Activated naive CD4-positive, alpha-beta T cell (primary cell): Measurements from ENCODE around the gene AKAP7.

Source experiments
- DNase-seq, 4 experiments: peaks; one replicate each; lab custom pipeline; 2025; lab: John Stamatoyannopoulos, UW

The AKAP7 gene

DNA sequence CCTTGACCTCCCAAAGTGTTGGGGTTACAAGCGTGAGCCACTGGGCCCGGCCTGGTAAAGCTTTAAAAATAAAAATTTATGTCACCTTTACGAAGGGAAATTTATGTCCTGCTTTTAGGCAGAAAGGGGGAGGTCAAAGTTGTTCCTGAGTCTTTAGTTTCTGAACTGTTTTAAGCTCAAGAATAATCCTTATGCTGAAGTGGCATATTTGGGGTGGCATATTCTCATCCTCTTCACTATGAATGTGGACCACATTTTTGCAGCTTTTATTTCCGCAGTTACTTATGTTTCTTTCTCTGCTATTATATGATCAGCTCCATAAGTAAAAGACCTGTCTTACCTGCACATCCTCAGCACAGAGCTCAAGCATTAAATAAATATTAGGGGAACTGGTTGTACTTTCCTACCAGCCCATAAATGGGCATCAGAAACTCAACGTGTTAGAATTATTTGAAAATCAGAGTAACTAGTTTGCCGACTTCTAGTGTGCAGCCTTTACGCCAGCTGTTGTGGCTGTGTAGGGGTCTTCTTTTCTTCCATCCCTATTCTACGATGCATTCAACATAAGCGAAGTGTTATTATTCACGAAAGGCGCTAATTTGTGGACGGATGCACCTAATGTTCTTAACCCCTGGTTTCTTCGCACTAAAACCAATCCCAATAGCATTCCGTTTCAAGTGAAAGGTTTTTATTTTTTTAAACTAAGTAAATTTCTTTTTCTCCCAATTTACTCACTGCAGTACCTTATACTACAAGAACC, 867 bp upstream of the AKAP7 start:
- no peak for DNase-seq

DNA sequence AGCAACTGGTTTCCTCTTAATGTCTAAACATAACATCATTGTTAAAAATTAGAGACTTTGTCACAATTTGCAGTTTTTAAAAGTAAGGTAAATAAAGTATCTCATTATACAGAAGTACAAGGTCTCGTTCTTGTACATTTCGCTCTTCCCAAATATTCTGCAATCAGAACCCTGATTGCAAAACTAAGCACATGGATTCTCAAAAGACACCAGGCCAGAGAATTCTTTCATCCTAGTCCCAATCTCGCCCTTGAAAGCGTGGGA, 355 bp upstream of the AKAP7 start:
- DNase-seq, result no peak

DNA sequence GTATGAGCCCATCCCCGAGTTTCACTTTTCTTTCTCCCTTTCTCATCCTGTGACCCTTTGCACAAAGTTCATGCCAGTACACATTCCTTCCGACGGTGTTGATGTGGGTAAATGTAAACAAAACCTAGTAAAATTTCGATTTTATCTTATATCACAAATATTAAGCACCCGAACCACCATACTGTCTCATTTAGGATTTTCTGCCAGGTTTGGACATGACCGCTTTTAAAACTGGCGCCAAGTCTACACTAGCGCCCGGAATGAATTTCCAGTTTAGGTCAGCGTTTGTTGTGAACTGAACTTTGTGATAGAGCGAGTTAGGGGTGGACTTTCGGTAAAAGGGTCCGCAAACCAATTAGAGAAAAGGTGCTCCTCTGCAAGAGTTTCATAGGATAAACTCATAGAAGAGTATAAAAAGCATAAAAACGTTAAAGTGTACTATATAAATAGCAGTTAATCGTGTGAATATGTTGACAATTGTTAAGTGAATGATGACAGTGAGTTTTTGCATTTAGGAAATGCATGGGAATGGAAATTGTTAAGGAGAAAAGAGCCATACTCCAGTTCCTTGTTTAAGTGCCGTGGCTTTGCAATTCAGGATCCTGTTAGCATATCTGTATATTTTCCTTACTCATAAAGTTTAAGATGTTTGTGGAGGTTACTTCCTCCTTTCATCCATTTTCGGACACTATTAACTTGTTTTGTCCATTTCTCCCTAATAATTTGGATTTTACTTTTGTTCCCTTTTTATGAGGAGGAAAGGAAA, 937 bp downstream of the AKAP7 start:
- no peak for DNase-seq

DNA sequence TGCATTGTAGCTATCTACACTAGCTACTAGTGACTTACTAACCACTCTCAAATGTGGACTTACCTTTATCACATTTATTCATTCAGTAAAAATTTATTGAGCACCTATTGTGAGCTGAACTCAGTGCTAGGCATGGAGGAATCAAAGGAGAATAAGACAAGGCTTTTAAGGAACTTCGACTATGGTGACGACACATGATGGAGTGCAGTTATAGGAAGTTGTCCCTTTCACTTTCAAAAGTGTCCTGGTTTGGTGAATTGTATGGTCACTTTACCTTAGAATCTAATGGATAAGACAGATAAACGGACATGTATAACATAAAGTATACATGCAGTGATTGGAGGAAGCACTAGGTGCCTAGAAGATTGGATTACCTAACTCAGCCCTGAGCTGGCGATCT, 4.3 kb downstream of the AKAP7 start:
- DNase-seq, result no peak

DNA sequence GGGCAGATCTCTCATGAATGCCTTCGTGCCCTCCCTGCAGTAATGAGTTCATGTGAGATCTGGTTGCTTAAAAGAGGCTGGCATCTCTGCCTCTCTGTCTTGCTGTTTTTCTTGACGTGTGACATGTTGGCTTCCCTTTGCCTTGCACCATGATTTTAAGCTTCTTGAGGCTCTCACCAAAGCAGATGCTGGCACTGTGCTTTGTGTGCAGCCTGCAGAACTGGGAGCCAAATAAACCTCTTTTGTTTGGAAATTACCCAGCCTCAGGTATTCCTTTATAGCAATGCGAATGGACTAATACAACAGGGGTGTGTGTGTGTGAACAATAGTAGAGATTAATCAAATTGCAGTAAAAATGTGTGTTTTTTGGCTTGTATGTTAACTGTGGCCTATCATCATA, 8.1 kb downstream of the AKAP7 start:
- DNase-seq, result no peak

DNA sequence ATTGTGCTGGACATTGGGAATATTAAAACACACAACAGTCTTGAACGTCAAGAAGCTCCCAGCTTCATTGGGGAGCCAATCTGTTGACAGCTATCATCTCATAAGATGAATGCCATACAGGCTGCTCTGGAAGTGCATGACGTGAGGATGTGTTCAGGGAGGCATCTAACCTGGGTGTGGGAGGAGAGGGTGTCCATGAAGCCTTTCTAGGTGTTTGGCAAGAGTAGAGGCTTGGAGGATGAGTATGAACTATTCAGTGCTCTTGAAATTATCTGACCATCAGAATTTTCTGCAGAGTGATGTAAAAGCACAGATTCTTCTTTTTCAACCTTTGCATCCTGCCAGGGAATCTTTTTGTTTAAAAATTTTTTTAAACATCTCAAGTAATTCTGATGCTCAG, 11.6 kb downstream of the AKAP7 start:
- DNase-seq, result no peak

DNA sequence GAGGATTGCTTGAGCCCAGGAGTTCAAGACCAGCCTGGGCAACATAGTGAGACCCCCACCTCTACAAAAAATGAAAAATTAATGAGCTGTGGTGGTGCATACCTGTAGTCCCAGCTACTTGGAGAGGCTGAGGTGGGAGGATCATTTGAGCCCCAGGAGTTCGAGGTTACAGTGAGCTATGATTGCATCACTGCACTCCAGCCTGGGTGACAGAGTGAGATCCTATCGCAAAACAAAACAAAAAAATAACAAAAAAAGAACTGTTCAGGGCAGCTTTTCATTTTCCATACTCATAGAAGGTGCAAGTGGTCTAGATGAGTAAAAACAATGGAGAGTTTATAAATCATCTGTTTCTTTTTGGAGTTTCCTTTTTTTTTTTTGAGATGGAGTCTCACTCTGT, 21.1 kb downstream of the AKAP7 start:
- DNase-seq, result no peak

DNA sequence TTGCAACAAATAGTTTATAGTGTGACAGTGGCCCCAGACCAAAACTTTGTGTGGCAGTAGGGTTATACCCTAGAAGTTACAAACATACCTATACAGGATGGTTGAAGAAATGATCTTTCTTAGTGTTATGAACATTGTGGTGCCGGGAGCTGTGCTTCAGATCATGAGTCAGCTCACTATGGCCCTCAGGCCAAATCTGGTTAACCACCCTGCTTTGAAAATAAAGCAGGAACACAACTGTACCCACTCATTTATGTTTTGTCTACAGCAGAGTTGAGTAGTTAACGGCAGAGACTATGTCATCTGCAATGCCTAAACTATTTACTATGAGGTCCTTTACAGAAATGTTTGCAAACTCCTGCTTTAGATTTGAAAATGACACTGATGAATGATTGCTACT, 24.3 kb downstream of the AKAP7 start:
- DNase-seq, result no peak

DNA sequence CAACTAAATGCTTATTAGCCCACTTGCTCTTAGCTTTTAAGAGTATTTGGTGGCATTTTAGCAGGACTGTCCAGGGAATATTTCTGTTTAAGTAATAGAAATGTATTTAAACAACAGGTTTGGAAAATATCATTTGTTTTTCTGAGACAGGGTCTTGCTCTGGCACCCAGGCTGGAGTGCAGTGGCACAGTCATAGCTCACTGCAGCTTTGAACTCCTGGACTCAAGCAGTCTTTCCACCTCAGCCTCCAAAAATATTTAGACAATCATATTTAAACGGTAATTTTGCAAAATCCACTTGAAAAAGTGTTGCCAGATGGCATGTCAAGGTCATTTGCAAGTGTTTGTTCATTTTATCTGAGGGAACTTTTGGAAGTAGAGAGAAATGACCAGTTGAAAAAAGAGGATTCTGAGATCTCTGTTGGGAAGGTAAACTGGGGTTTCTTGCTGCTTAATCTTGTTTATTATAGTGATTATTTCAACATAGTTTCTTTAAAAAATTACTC, 25.0 kb downstream of the AKAP7 start:
- no peak for DNase-seq

DNA sequence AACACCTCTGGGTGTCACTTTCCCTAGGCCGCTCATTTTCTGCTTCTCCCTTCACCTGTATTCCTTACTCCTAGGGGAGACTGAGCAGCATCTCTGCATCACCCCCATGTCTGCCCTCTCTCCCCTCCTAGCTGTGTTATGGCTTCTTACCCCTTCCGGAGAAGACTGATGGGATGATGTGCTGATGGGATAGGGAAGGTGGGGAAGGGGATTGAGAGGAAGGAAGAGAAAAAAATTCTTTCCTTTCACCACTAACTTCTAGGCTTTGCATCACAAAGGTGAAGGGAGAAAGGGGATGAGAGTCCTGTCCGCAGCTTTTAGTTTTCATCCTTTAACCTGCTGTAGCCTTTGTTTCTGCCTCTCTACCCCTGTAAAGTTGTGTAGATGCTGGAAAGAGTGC, 26.7 kb downstream of the AKAP7 start:
- DNase-seq, result no peak

DNA sequence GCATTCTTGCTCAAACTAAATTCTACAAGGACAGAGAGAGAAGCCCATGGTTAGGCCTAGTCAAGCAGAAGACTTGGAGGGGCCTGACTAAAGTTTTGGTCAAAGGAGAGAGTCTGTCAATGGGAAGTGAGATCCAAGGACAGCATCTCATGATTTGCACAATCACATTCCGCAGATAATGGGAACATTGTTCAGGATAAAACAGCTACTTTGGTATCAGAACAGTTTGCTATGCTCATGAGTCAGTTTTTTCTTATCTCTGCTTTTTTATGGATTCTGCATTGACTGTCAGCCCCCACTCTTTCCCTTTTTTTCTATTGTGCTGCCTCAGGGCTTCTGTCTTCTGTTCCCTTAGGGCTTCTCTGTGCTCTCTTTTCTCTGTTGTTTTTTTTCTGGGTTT, 28.6 kb downstream of the AKAP7 start:
- no peak for DNase-seq

DNA sequence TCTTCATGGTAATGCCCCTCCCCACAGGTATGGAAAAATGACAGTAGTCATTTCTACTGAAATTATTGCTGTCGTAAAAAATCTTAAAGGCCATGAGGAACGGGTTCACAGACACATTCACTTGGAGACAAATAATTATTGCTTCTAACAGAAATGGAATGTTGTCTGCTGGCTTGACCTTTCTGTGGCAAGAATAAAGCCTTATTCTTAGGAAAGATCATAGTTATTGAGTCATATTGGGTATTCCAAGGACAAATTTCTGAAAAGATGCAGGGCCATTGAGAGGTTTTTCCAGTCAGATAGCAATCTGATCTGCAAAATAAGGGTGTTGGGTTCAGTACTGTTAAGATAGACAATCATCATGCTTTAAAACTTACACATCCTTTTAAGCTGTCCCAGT, 29.2 kb downstream of the AKAP7 start:
- no peak for DNase-seq

DNA sequence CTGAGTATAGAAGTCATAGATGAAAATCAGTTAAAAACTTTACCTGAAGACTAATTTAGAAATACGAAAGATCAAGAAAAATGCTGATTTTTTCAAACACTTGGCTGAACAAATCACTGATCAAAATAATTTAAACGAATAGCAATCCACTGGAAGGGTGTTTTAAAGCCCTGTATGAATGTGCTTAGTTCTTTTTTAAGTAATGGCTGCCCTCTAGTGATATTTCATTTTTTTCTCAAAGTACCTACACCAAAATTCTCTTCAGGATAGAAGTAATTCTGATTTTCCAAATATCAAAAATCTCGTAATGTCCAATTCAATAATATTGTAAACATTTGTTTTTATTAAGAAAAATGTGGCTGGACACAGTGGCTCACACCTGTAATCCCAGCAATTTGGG, 32.5 kb downstream of the AKAP7 start:
- DNase-seq, result no peak

DNA sequence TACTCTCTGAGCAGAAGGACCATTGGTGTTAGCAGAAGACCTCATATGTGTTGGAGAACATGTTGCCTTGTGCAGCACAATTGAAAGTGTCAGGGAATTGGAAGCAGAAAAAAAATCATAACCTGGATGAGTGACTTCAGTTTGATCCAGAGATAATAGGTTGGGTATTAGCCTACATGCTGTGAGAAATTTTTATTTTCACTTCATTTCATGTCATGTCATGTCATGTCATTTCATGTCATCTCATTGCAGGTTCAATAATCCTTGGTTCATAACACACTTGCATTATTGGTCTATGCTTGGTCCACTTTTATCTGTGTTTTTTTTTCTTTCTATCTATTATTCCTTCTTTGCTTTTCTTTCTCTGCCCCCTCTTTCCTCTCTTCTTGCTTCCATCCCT, 34.3 kb downstream of the AKAP7 start:
- DNase-seq, result no peak

DNA sequence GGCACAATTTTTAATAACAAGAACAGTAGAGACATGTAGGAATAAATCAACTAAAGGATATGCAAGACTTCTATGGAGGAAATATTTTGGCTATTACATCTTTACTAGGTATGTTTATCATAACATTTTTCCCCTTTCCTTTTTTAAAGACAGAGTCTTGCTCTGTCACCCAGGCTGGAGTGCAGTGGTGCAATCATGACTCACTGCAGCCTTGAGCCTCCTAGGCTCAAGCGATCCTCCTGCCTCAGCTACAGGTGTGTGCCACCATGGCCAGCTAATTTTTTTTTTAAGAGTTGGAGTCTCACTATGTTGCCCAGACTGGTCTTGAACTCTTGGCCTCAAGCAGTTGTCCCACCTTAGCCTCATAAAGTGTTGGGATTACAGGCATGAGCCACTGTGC, 37.0 kb downstream of the AKAP7 start:
- no peak for DNase-seq

DNA sequence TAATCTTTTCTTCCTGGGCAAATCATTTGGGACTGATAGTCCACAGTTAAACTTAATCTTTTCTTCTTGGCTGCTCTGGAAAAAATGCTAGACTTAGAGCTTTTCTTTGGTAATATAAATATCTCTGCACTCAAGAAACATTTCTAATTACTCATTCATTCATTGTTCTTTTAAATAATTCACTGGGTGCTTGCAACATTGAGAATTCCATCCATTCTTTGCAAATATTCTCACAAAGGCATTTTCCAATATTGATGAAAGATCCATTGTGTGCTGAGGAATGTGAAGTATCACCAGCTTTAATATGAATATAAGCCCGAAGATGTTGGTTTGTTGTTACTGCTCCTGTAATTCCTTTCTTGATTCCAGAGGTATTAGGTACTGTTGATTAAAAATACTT, 38.4 kb downstream of the AKAP7 start:
- no peak for DNase-seq

DNA sequence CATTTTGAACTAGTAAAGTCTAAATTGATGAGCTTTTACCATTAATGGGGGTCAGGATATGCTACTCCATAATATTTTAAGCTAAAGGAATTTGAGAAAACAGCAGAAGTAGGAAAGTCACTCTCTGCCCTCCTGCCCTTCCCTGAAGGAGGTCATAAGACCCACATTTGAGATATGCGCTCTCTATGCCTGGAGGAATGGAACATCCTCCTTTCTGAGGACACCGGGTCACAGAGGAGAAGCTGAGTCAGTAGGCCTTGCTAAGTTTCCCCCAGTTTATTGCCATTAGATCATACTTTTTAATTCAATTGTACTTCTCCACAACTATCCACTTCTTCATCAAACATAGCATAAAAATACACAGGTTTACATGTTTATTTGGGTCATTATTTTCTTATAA, 40.3 kb downstream of the AKAP7 start:
- DNase-seq, result no peak

DNA sequence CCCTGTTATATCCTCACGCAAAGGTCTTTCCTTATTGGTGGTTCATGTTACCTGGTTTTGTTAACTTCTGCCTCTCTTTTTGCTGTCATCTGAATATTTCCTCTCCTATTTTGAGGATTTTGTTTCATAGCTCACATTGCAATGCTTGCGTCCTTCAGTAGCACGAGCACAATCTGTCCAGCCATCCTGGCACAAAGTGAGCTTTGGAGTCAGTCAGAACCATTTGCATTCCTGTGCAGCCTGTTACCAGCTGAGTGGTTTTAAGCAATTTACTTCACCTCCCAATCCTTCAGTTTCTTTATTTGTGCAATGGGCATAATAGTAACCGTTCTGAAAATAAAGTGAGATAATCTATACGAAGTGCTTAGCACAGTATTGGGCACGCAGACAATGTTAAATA, 42.7 kb downstream of the AKAP7 start:
- no peak for DNase-seq

DNA sequence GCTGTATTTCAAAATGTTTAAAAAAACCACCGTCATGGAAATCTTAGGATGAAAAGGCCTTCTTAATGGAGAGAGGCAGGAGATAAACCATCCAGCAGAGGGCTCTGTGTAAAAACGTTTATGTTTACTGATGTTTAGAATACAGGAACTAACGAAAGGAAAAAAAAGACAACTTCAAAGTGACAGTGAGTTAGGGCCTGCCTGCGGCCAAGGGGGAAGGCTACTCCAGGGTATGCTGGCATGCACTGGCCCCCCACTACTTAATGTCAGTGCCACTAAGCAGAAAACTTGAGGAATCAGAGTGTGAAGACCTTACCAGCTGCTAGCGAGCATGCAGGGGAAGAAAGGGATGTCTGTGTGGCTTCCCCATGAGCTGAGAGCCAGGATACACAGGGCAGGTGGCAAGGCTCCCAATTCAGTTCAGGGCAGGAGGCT, 47.7 kb downstream of the AKAP7 start:
- DNase-seq, result peak in 1 of 4 experiments; percentile 3

DNA sequence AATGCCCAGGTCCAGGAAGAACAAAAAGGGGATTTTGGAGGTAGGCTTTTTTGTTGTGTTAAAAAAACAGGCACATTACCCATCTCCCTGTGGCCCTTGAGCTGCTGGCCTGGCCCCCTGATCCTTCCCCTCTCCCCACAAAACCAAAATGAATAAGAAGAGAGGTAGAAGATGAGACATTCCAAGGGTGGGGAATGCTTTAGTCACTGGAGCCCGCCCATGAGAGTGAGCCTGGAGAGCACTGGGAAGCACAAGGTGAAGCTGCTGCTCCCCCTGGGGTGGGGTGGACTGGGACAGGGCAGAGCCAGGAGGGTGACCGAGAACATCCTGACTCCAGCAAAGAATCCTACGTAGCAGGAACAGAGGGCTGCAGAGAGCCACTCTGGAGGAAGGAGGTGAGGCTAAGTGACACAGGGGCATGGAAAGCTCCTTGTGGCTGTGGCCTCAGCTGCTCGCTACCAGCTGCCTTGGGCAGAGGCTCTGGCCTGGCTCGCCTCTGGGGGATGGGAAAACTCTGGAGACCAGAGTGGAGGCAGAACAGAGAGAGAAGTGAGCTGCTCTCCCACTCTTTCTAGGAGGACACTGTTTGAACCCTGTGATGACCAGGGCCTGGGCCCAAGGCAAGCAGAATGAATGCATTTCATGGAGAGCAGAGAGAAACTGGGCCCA, 48.3 kb downstream of the AKAP7 start:
- DNase-seq, result no peak

DNA sequence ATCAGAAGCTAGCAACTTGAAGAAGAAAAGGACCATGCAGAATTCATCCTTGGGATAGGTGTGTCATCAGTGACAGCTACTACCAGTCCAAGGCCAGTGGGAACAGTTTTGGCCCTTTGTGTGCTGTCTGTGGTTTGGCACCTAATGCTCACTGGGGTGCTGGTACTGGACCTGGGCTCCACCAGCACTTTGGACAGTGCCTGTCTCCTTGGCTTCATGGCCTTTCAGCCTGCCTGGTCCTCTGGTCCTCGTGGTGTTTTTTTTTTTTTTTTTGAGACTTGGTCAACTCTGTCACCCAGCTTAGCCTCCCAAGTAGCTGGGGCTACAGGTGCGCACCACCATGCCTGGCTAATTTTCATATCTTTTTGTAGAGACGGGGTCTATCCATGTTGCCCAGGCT, 56.3 kb downstream of the AKAP7 start:
- DNase-seq, result no peak

DNA sequence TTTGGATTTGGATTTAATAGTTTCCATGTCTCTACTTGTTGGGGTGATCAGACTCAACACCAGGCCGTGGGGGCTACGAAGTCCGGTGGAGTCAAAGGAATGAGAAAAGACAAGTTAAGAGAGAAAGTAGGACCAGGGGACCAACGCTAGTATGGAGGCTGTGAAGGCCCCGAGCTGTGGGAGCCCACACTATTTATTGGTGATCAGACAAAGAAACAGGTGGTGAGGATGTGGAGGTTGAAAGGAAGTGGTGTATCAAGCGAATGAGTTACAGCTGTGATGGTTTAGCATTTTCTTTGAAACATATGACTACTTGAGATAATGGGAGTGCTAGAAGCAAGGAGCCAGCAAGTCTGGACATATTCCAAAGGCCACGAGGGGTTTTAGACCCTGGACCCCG, 62.4 kb downstream of the AKAP7 start:
- no peak for DNase-seq

DNA sequence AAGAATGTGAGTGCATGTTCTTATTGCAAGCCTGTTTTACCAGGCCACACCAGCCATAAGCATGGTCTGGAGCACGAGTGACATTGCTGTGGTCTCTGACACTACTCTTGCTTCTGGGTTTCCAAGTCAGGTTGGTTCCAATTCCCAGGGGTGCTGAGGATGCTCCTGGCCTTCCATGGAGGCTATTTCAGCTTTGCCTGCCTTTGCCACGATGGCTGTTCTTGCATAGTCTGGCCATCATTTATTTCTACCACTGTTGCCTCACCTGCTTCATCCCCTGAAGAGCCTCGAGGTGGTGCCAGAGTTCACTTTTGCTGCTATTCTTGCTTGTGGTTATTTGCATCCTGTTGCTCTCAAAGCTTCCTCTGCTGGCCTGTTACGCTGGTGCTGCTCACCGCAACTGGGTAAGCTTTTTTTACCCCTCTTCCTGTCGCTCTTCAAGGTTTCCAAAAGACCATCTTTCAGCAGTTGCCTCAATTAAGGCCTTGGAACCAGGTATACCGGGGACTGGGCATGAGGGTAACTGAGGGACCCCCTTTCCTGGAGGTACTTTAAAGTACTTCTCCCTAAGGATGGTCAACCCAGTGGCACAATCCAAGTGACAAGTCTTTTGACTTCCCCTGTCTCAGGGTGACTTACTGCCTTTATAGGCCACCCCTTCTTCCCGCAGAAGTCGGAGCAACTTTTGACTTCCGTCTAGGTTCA, 64.5 kb downstream of the AKAP7 start:
- DNase-seq, result peak; percentile 10 to 53 (median 37)
